Right lobe of liver (tissue), 4 donors: ENCODE results near the gene RETREG1.

Source experiments
- POLR2A ChIP-seq: fragments of 450-650 bp; IDR thresholded peaks from one replicate; pipeline ENCODE4 v1.6.1; 2017; ENCODE audit warnings: antibody characterized with exemption, mild to moderate bottlenecking
- TF ChIP-seq, protein P1 (sequence below), 4 donors: fragments of 200-600 bp in 3 of 4; fragments of 450-650 bp in 1 of 4; IDR thresholded peaks; one replicate each; pipeline versions ENCODE4 v1.5.1 to v1.8.0; 2016 to 2022; ENCODE audit warnings: antibody characterized with exemption in 4 of 4, mild to moderate bottlenecking in 2 of 4
- donor health status: DM: no; HTN: no; CAD: no.
- donor health status: DM: no; HTN: no; CAD: no.
- donor health status: DM: no; HTN: yes; CAD: no.

DNA sequence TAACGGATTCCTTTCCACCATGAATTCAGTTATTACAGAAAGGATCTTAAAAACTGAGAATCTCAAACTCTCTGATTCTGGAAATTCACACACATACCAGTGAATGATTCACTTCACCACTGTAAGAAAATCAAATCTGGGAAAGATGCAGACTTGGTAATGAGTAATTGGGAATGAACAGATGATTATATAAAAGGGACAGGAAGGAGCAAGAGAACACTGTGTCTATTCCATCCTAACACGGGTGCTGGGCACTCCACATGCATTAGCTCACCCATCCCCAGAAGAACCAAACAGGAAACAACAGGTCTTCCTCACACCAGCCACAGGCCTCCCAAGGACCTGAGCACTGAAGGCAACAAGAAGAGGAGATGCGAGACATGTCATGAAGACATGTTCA, 76.4 kb downstream of the RETREG1 start:
- TF ChIP-seq, protein P1, sequence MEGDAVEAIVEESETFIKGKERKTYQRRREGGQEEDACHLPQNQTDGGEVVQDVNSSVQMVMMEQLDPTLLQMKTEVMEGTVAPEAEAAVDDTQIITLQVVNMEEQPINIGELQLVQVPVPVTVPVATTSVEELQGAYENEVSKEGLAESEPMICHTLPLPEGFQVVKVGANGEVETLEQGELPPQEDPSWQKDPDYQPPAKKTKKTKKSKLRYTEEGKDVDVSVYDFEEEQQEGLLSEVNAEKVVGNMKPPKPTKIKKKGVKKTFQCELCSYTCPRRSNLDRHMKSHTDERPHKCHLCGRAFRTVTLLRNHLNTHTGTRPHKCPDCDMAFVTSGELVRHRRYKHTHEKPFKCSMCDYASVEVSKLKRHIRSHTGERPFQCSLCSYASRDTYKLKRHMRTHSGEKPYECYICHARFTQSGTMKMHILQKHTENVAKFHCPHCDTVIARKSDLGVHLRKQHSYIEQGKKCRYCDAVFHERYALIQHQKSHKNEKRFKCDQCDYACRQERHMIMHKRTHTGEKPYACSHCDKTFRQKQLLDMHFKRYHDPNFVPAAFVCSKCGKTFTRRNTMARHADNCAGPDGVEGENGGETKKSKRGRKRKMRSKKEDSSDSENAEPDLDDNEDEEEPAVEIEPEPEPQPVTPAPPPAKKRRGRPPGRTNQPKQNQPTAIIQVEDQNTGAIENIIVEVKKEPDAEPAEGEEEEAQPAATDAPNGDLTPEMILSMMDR (IDR thresholded peaks at IDR 0.05), result no peak
- TF ChIP-seq POLR2A, result peak; percentile 23
